Putamen (tissue), 1 donor: ENCODE data around the gene SEPTIN7.
A peak's percentile ranks its signal among the peaks of the same experiment; 100 is the strongest.
"Not testable (repeated sequence)": the region's sequence is repeated elsewhere in the genome, so short reads cannot be mapped to it uniquely, and the experiment has no call there.

Experiments used
- DNase-seq: peaks from one replicate; pipeline ENCODE4 v3.0.0-alpha.2; 2016; ENCODE audit warnings: low spot score

Gene SEPTIN7

DNA sequence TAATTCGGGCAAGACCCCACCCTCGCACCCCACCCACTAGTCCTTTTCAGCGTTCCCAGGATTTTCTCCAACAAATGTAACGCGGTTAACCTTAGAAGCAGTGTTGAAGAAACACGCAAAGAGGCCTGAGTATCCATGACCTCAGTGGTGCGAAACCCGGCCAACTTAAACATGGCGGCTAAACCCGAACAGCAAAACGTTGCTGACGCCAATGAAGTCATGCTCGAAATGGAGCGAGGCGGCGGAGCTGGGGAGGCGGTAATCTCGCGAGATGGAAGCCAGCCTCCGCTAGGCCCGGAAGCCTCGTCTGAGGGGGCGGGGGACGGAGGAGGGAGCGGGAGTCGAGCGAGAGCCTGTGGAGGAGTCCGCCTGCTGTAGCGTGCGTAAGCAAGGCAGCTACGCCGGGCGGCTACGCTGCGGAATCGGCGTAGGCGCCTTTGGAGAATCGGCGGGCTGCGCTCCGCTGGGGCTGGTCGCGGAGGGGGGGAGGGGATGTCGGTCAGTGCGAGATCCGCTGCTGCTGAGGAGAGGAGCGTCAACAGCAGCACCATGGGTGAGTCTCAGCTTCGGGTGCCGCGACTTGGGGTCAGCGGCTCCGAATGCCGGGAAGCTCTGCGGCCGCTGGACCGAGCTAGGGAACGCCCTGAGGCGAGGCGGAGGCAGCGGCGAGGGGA is at the start of gene SEPTIN7:
TSS of gene SEPTIN7 (plus strand) at position 340 of the 674 bp plus-strand sequence. CDS start at position 493, 153 bp downstream.
- peak; percentile 100 for DNase-seq

- DNase-seq, result no peak
These were observed 48.1 kb upstream of the SEPTIN7 start for GRCh38 chr7:35752742-35753141.

- peak; percentile 88 for DNase-seq
These were observed 46.9 kb upstream of the SEPTIN7 start for GRCh38 chr7:35753761-35754603.

DNA sequence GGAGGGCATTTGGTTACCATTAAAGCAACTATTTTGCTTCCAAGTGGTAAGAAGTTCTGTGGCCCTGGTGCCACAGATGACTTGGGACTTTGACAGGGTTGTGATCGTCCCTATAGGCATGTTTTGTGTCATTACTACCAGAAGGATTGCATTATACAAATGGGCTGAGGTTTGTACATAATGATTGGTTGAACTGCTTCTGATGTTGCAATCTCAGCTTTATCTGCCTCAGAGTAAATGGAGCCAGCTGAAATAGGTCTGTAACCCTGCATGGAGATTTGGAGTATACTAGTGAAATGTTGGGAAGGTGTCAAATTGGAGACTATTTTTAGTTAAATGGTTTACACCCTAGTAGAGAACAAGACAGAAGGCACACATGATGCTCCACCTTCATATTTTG is 46.1 kb upstream of the SEPTIN7 start:
- DNase-seq, result no peak

DNA sequence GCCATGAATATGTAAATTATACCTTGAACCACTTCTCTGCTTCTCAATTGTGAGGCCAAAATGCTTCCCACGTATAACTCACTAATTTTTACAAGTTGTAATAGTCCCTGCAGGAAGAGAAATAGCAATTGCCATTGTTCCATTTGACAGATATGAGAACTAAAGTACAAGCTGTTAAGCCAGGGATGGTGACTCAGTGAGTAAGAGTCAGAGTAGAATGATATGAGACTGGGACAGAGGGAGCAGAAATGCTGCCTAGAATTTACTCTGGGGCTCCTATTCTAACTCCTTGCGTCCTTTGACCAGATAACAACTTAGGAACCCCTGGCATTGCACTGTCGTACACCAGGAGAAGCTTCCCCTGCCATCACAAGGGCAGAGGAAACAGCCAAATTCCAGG is 45.1 kb upstream of the SEPTIN7 start:
- DNase-seq, result no peak

DNA sequence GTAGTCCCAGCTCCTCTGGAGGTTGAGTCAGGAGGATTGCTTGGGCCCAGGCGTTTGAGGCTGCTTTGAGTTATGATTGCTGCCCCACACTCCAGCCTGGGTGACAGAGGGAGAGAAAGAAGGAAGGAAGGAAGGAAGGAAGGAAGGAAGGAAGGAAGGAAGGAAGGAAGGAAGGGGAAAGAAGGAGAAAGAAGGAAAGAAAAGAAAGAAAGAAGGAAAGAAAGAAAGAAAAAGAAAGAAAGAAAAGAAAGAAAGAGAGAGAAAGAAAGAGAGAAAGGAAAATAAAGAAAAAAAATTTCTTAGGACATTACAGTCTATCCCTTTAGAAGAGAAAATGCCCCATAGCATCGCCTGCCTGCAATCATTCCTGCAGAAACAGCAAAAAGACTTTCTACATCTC is 44.4 kb upstream of the SEPTIN7 start:
- DNase-seq, result not testable (repeated sequence)

DNA sequence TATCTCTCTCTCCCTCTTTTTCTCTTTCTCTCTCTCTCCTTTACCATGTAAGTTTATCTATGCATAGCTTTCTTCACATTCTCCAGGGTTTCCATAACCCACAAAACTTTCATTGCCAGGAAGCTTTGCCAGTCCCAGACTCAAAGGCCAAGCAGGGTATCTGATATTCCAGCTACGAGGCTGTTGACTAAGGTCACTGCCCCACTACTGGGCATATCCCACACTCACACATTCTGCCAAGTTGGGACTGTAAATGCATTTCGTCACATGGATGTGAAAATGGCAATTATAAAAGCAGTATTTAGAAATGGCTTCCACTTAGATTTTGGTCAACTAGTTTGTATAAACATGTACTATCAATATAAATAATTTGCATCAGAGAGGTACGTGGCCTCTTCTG is 43.3 kb upstream of the SEPTIN7 start:
- DNase-seq, result no peak

- no peak for DNase-seq
These were observed 42.4 kb upstream of the SEPTIN7 start for GRCh38 chr7:35758421-35758820.

DNA sequence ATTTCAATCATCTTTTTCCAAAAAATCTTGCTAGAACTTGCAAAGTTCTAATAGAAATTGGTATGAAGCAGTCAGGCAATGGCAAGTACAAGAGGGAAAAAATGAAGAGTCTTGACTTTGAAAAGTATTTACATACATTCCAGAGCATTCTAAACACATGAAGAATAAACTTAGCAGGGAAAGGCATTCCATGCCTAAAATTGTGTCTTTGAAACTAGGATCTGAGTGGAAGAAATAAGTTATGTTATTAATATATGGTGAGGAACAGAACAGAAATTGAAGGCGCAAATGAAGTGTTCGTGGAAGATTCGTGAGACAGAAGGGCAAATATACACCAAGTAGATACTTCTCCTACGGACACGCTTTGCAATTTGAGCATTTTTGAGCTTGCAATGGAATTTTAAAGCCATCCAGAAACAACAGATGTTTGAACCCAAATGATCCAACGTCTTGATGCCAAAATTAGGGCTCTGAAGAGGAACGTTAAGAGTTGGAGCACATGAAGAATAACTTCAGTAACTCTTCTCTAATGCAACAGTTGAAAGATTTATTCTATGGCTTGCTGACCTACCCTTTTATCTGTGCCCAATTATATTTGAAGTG is 40.6 kb upstream of the SEPTIN7 start:
- no peak for DNase-seq

DNA sequence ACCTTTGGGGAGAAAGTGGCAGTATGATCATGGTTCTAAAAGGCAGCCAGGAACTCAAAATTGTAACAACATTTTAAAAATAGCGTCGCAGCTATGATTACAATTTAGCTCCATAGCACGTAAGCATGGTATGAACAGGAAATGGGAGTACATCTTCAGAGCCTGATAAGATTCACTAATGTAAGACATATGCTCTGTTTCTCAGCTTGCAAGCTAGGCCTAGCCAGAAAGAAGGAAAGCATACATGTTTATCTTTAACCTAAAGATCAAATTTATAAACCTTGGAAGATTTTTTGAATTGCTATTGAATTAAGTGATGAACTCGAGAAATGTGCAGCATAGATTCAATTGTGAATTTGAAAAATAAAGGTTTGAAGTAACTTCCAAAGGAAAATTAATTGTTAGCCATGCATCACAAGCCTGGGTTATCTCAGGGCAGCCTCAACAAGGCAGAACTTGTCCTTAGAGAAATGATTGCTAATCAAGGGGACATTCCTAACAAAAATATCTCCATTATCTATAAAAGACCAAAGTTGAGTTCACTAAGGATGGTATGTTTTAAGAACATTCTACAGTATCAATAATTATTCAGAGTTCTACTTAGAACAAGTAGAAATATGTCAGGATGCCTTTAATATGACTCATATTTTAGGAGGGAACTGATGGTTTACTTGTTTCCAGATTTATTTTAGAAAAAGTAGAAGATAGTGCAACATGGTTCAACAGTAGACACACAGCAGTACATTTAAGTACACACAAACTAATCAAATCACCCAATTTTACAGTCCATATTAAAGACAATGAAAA is 38.8 kb upstream of the SEPTIN7 start:
- DNase-seq, result no peak

DNA sequence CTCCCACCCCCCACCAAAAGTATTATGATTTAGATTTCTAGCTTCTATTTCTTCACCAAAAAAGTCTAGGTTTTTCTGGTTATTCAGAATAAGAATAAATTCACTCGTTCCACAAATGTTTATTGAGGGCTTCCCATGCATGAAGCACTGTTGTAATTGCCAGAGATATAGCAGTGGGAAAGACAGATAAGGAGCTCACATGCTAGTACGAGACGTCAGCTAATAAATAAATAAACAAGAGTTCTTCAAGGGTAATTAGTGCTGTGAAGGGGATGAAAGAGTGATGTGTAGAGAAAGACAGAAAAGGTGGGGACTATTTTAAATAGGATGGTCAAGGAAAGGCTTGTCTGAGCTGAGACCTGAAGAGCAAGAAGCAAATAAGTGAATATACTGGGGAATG is 38.1 kb upstream of the SEPTIN7 start:
- no peak for DNase-seq

GRCh38 chr7:35768346-35768745 is 32.5 kb upstream of the SEPTIN7 start:
- peak; percentile 78 for DNase-seq

GRCh38 chr7:35771776-35772175 is 29.1 kb upstream of the SEPTIN7 start:
- no peak for DNase-seq

DNA sequence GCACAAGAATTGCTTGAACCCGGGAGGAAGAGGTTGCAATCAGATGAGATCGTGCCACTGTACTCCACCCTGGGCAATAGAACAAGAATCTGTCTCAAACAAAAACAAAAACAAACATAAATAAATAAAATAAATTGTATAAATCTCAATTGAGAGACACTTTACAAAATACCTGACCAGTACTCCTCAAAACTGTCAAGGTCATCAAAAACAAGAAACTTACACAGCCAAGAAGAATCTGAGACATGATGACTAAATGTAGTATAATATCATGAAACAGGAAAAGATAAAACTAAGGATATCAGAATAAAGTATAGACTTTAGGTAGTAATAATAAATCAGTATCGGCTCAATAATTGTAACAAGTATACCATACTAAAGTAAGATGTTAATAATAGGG is 26.9 kb upstream of the SEPTIN7 start:
- DNase-seq, result no peak

DNA sequence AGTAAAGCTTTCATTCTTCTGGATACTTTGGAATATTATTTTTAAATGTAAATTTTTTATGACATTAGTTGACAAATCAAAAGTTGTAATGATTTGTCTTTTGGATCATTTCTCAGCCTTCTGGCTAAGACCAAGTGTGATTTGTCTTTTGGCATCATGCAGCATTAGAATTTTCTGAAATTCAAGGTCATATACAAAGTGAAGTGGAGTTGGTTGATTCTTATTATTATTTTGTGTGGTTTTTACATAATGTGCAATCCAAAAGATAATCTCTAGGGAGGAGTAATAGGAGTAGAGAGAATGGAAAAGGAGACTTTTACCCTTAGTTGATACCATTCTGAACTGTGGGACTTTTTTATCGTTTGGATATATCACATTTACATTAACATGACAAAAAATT is 24.2 kb upstream of the SEPTIN7 start:
- no peak for DNase-seq

- DNase-seq, result peak; percentile 87
These were observed 23.7 kb upstream of the SEPTIN7 start for GRCh38 chr7:35777121-35777520.

DNA sequence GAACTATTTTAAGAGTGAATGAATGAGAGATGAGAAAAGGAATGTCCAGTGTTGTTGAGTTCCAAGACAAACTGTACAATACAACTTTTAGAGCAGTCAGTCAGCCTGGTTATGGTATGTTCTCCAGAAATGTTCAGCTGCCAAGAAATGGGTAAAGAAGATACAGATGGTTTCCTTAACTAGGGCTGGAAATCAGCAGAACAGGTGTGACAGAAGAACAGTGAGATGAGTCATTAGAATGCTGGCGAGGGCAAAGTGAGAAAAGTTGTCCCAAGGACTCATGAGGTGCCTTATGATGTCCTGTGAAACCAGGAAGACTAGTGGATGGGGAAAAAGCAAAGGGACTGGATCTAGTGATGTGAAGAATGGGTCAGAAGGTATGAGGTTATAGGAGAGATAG is 20.8 kb upstream of the SEPTIN7 start:
- DNase-seq, result no peak

- DNase-seq, result peak; percentile 89
These were observed 19.6 kb upstream of the SEPTIN7 start for GRCh38 chr7:35781200-35781701.

- no peak for DNase-seq
These were observed 18.9 kb upstream of the SEPTIN7 start for GRCh38 chr7:35781767-35782515.

GRCh38 chr7:35784332-35784731 is 16.5 kb upstream of the SEPTIN7 start:
- no peak for DNase-seq

DNA sequence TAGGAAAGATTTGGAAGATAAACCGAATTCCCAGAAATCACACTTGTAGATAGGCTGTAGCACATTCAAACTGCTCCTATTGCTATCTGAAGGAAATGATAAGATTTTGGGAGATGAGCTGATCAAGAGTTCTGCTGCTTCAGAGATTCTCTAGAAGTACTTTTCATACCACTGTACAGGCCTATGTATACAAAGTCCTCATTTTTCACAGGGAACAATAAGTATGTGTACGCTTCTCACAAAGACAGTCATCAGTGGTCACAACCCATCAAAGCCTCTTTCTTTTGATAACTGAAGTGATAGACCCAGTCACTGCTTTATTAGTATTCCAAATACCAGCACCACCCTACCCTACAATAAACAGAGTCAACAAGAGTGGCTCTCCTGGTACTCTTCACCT is 15.6 kb upstream of the SEPTIN7 start:
- peak; percentile 80 for DNase-seq
